ENCODE data around the gene KIF4B.
A peak's percentile ranks its signal among the peaks of the same experiment; 100 is the strongest.

Gene KIF4B

DNA sequence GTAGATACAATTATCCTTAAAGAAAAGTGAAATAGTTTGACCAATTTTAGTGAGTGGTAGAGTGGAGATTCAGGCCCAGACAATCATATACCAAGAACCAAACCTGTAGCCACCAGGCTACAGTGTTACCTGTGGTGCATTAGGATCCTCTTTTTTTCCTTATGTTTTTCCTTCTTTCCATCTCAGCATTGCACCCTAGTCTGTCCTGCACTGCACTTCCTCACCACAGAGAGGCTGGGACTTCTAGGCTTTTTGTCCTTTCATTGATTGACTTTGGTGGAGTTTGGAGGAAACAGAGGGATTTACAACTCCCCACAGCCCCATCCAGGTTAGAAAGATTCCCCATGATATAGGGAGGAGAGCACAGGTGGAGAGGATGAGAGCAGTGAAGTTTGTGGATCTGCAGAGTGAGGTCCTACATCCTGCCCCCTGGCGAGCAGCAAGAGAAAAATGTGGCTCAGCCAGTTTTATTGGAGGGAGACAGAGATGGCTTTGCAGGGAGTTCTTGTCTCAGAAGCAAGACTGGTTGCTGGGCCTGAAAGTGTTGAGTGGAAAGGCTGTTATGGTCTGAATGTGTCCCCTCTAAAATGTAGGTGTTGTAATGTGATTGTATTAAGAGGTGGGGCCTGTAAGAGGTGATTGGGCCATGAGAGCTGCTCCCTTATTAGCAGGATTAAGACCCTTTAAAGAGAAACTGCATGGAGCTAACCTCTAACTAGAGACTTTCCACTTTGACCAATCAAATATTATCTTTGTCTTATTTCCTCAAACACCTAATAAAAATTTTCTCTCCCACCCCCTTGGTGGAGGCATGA is 36.2 kb downstream of the KIF4B start:
- Histone ChIP-seq H3K9me3 (ENCODE audit: insufficient read depth, low read depth, low read length) (no peaks in the 10 kb centered on the region), H3K27me3 (ENCODE audit: insufficient read depth, low read length, poor library complexity, severe bottlenecking) (no peaks in the 10 kb centered on the region), H3K4me2 (ENCODE audit: low read depth, low read length, poor library complexity, severe bottlenecking) (no peak overlapping the region), H4K20me1 (ENCODE audit: insufficient read depth, low read length, poor library complexity, severe bottlenecking) (no peaks in the 10 kb centered on the region), H3K4me3 (ENCODE audit: low read length, poor library complexity, severe bottlenecking) (no peak overlapping the region), H3K4me1 (ENCODE audit: insufficient read depth, low read length, poor library complexity, severe bottlenecking) (no peaks in the 10 kb centered on the region), H3F3A (ENCODE audit: low read depth) (no peaks in the 10 kb centered on the region), H3K9me2 (replicated peaks; ENCODE audit: low read depth, low read length) (no peaks in the 10 kb centered on the region), H3K9ac (ENCODE audit: low read depth, low read length, poor library complexity, severe bottlenecking) (no peak overlapping the region), H3K36me3 (ENCODE audit: insufficient read depth, low read length) (no peaks in the 10 kb centered on the region), H3K79me2 (ENCODE audit: insufficient read depth, low read length) (no peaks in the 10 kb centered on the region), H2AFZ (ENCODE audit: low read length) (no peak overlapping the region; the same call in 1 of the 2 replicates)
- TF ChIP-seq, protein P1, sequence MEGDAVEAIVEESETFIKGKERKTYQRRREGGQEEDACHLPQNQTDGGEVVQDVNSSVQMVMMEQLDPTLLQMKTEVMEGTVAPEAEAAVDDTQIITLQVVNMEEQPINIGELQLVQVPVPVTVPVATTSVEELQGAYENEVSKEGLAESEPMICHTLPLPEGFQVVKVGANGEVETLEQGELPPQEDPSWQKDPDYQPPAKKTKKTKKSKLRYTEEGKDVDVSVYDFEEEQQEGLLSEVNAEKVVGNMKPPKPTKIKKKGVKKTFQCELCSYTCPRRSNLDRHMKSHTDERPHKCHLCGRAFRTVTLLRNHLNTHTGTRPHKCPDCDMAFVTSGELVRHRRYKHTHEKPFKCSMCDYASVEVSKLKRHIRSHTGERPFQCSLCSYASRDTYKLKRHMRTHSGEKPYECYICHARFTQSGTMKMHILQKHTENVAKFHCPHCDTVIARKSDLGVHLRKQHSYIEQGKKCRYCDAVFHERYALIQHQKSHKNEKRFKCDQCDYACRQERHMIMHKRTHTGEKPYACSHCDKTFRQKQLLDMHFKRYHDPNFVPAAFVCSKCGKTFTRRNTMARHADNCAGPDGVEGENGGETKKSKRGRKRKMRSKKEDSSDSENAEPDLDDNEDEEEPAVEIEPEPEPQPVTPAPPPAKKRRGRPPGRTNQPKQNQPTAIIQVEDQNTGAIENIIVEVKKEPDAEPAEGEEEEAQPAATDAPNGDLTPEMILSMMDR (conservative IDR thresholded peaks at IDR 0.05; ENCODE audit: low read length), result peak; percentile 44
- TF ChIP-seq EZH2phosphoT487 (IDR thresholded peaks at IDR 0.05; ENCODE audit: borderline replicate concordance), result no peak

DNA sequence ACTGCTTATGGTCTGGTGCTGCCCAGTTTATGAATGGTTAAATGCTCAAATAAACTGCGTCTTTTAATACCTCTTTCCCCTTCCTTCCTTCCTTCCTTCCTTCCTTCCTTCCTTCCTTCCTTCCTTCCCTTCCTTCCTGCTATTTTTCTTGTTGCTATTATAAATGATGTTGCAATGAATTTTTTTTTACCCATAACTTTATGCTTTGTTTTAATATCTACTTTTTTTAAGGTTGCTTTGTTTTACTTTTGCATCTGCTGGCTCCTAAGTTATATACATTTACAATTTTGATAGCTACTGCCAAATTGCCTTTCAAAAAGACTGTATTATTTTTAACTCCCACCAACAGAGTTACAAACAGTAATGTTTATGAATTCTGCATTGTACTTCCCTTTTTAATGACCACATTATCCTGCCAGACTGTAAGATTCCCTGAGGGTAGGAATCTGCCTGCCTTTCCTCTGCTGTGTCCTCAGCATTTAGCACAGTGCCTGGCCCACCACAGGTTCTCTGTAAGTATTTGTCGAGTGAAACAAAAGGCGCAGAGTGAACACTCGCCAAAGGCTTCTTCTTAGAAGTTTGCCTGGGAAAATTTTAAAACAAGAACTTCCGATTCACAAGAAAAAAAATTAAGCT is 36.9 kb downstream of the KIF4B start:
- H3K4me3 ChIP-seq (ENCODE audit: low read length, poor library complexity, severe bottlenecking), result no peak overlapping the region
- no peak overlapping the region for H2AFZ ChIP-seq (ENCODE audit: low read length)
- H3K36me3 ChIP-seq (ENCODE audit: insufficient read depth, low read length), result no peaks in the 10 kb centered on the region
- H3K9me2 ChIP-seq (replicated peaks; ENCODE audit: low read depth, low read length), result no peaks in the 10 kb centered on the region
- H3K27me3 ChIP-seq (ENCODE audit: insufficient read depth, low read length, poor library complexity, severe bottlenecking), result no peaks in the 10 kb centered on the region
- no peaks in the 10 kb centered on the region for H3K4me1 ChIP-seq (ENCODE audit: insufficient read depth, low read length, poor library complexity, severe bottlenecking)
- no peaks in the 10 kb centered on the region for H3F3A ChIP-seq (ENCODE audit: low read depth)
- H3K4me2 ChIP-seq (ENCODE audit: low read depth, low read length, poor library complexity, severe bottlenecking), result no peak overlapping the region
- no peaks in the 10 kb centered on the region for H3K79me2 ChIP-seq (ENCODE audit: insufficient read depth, low read length)
- H3K9me3 ChIP-seq (ENCODE audit: insufficient read depth, low read depth, low read length), result no peaks in the 10 kb centered on the region
- H4K20me1 ChIP-seq (ENCODE audit: insufficient read depth, low read length, poor library complexity, severe bottlenecking), result no peaks in the 10 kb centered on the region
- TF ChIP-seq, protein P1 (conservative IDR thresholded peaks at IDR 0.05; ENCODE audit: low read length), result no peak
- no peak for TF ChIP-seq EZH2phosphoT487 (IDR thresholded peaks at IDR 0.05; ENCODE audit: borderline replicate concordance)
- H3K9ac ChIP-seq (ENCODE audit: low read depth, low read length, poor library complexity, severe bottlenecking), result no peak overlapping the region

DNA sequence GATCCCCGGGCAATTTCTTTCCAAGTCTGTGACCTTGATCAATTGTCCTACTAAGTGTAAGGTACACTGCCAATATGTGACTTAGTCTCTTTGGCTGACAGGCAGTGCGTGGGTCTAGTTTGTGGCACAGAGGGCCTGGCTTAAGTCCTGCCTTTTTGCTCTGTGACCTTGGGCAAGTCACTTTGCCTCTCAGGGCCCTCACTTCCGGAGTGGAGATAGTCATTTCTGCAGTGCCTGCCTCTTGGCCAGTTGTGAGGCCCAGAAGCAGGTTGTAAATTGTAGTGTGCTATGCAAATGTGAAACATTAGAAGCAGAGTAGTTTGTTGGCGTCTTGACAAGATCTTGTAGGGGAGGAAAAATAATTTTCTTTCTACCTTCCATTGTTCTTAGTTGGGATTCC is 39.0 kb downstream of the KIF4B start:
- no peaks in the 10 kb centered on the region for H3K9me3 ChIP-seq (ENCODE audit: insufficient read depth, low read depth, low read length)
- no peaks in the 10 kb centered on the region for H3K36me3 ChIP-seq (ENCODE audit: insufficient read depth, low read length)
- no peaks in the 10 kb centered on the region for H4K20me1 ChIP-seq (ENCODE audit: insufficient read depth, low read length, poor library complexity, severe bottlenecking)
- no peaks in the 10 kb centered on the region for H3K27me3 ChIP-seq (ENCODE audit: insufficient read depth, low read length, poor library complexity, severe bottlenecking)
- H3K4me2 ChIP-seq (ENCODE audit: low read depth, low read length, poor library complexity, severe bottlenecking), result no peak overlapping the region
- H3K79me2 ChIP-seq (ENCODE audit: insufficient read depth, low read length), result no peaks in the 10 kb centered on the region
- H3K4me1 ChIP-seq (ENCODE audit: insufficient read depth, low read length, poor library complexity, severe bottlenecking), result no peaks in the 10 kb centered on the region
- no peaks in the 10 kb centered on the region for H3K9me2 ChIP-seq (replicated peaks; ENCODE audit: low read depth, low read length)
- H3K9ac ChIP-seq (ENCODE audit: low read depth, low read length, poor library complexity, severe bottlenecking), result no peak overlapping the region
- H2AFZ ChIP-seq (ENCODE audit: low read length), result no peak overlapping the region
- TF ChIP-seq, protein P1 (conservative IDR thresholded peaks at IDR 0.05; ENCODE audit: low read length), result no peak
- no peak for TF ChIP-seq EZH2phosphoT487 (IDR thresholded peaks at IDR 0.05; ENCODE audit: borderline replicate concordance)
- H3K4me3 ChIP-seq (ENCODE audit: low read length, poor library complexity, severe bottlenecking), result no peak overlapping the region
- H3F3A ChIP-seq (ENCODE audit: low read depth), result no peaks in the 10 kb centered on the region

All from Loucy (cell line).